Measurements from ENCODE around the gene ONECUT2.

Gene ONECUT2

GRCh38 chr18:57431467-57432080 lies 3.6 kb upstream of the ONECUT2 start:
- no peak for DNase-seq (ENCODE audit: low read depth in 3 of 3)

- DNase-seq (ENCODE audit: low read depth in 3 of 3), result no peak
These were observed 3.0 kb upstream of the ONECUT2 start for GRCh38 chr18:57432140-57432539.

- no peak for DNase-seq (ENCODE audit: low read depth in 3 of 3)
These were observed 2.3 kb upstream of the ONECUT2 start for GRCh38 chr18:57432751-57433400.

- no peak for DNase-seq (ENCODE audit: low read depth in 3 of 3)
These were observed 1.7 kb upstream of the ONECUT2 start for GRCh38 chr18:57433482-57433881.

- no peak for DNase-seq (ENCODE audit: low read depth in 3 of 3)
These were observed 1.1 kb upstream of the ONECUT2 start for GRCh38 chr18:57433934-57434535.

GRCh38 chr18:57435846-57436190 lies 644 bp downstream of the ONECUT2 start:
- no peak for DNase-seq (ENCODE audit: low read depth in 3 of 3)

GRCh38 chr18:57436191-57436964 lies 1.2 kb downstream of the ONECUT2 start:
- DNase-seq (ENCODE audit: low read depth in 3 of 3), result no peak

GRCh38 chr18:57436965-57437333 lies 1.8 kb downstream of the ONECUT2 start:
- DNase-seq (ENCODE audit: low read depth in 3 of 3), result no peak

GRCh38 chr18:57437402-57437765 lies 2.2 kb downstream of the ONECUT2 start:
- no peak for DNase-seq (ENCODE audit: low read depth in 3 of 3)

GRCh38 chr18:57437766-57438671 lies 2.8 kb downstream of the ONECUT2 start:
- DNase-seq (ENCODE audit: low read depth in 3 of 3), result peak; percentile 20 to 79 (median 41)

GRCh38 chr18:57438743-57439608 lies 3.8 kb downstream of the ONECUT2 start:
- no peak for DNase-seq (ENCODE audit: low read depth in 3 of 3)

- DNase-seq (ENCODE audit: low read depth in 3 of 3), result no peak
These were observed 4.4 kb downstream of the ONECUT2 start for GRCh38 chr18:57439609-57439968.

GRCh38 chr18:57439985-57440330 lies 4.8 kb downstream of the ONECUT2 start:
- no peak for DNase-seq (ENCODE audit: low read depth in 3 of 3)

- no peak for DNase-seq (ENCODE audit: low read depth in 3 of 3)
These were observed 5.3 kb downstream of the ONECUT2 start for GRCh38 chr18:57440331-57441070.

GRCh38 chr18:57441071-57441794 lies 6.1 kb downstream of the ONECUT2 start:
- DNase-seq (ENCODE audit: low read depth in 3 of 3), result no peak

GRCh38 chr18:57443247-57443646 lies 8.1 kb downstream of the ONECUT2 start:
- no peak for DNase-seq (ENCODE audit: low read depth in 3 of 3)

GRCh38 chr18:57443702-57444101 lies 8.5 kb downstream of the ONECUT2 start:
- DNase-seq (ENCODE audit: low read depth in 3 of 3), result no peak

GRCh38 chr18:57444301-57444759 lies 9.2 kb downstream of the ONECUT2 start:
- no peak for DNase-seq (ENCODE audit: low read depth in 3 of 3)

Data from stimulated activated CD4-positive, alpha-beta T cell treated with anti-CD3 and anti-CD28 coated beads, TNF-alpha, amount 100 ng/mL, for 24 hours (primary cell).